GM19351 (cell line): ENCODE measurements around the gene DPY19L1.
"Not testable (repeated sequence)": the region's sequence is repeated elsewhere in the genome, so short reads cannot be mapped to it uniquely, and the experiment has no call there.

Experiments used
- ATAC-seq: cut with Tn5 transposase; IDR thresholded peaks from one replicate; pipeline ENCODE4 v1.9.1; 2021; ENCODE audit warnings: mild to moderate bottlenecking, moderate library complexity; ENCODE audit not compliant: unreplicated experiment

DPY19L1 gene

GRCh38 chr7:35037211-35037525, at the start of gene DPY19L1:
DPY19L1 (minus strand) TSS chr7:35037485; CDS start chr7:35037394, 91 bp downstream.
- peak; percentile 15 for ATAC-seq

DNA sequence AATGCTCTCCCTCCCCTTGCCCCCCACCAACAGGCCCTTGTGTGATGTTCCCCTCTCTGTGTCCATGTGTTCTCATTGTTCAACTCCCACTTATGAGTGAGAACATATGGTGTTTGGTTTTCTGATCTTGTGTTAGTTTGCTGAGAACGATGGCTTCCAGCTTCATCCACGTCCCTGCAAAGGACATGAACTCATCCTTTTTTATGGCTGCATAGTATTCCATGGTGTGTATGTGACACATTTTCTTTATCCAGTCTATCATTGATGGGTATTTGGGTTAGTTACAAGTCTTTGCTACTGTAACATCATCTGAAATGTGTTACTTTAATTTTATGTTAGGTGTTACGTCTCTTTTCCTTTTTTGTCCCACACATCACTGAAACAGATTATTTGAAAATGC, 42.2 kb upstream of the DPY19L1 start:
- not testable (repeated sequence) for ATAC-seq

DNA sequence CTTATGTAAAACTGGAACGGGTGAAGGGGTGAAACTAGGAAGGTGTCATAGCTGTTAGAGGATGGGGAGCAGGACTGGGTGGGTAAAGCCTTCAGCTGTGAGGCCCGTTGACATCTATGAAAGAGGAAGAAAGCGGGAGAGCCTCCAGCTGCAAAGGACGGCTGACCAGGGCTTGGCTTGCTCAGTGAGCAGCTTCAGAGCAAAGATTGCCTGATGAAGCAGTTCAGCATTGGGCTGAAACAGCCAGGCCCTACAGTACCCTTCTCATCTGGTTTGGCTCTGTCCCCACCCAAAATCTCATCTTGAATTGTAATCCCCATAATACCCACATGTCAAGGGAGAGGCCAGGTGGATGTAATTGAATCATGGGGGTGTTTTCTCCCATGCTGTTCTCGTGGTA, 36.7 kb upstream of the DPY19L1 start:
- not testable (repeated sequence) for ATAC-seq

GRCh38 chr7:35072950-35073827, 35.9 kb upstream of the DPY19L1 start:
- ATAC-seq: peak; percentile 56

DNA sequence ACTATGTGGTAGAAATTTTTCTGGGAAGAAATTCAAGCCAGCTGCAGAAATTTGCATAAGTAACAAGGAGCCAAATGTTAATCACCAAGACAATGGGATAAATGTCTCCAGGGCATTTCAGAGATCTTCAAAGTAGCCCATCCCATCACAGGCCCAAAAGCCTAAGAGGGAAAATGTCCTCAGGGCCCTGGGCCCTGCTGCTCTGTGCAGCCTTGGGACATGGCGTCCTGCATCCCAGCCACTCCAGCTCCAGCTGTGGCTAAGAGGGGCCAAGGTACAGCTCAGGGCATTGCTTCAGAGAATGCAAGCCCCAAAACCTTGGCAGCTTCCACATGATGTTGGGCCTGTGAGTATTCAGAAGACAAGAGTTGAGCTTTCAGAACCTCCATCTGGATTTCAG, 31.8 kb upstream of the DPY19L1 start:
- not testable (repeated sequence) for ATAC-seq

DNA sequence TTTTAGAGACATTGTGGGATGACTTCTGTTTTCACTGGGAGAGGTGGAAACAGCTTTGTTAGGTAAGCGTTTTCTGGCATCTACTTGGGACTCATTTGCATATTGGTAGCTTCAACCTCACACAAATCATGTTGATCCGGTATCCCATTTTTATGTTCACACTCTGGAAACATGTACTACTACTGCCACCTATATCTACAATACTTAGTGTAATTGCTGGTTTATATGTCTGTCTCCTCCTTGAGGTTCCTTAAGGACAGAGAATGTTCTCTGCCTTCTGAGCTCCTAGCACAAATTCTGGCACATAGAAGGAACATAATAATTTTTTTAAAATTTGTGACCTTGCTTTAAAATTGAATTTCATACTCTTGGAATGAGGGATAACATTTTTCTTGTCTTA, 28.1 kb upstream of the DPY19L1 start:
- ATAC-seq: not testable (repeated sequence)

GRCh38 chr7:35058571-35058970, 21.3 kb upstream of the DPY19L1 start:
- ATAC-seq: not testable (repeated sequence)

DNA sequence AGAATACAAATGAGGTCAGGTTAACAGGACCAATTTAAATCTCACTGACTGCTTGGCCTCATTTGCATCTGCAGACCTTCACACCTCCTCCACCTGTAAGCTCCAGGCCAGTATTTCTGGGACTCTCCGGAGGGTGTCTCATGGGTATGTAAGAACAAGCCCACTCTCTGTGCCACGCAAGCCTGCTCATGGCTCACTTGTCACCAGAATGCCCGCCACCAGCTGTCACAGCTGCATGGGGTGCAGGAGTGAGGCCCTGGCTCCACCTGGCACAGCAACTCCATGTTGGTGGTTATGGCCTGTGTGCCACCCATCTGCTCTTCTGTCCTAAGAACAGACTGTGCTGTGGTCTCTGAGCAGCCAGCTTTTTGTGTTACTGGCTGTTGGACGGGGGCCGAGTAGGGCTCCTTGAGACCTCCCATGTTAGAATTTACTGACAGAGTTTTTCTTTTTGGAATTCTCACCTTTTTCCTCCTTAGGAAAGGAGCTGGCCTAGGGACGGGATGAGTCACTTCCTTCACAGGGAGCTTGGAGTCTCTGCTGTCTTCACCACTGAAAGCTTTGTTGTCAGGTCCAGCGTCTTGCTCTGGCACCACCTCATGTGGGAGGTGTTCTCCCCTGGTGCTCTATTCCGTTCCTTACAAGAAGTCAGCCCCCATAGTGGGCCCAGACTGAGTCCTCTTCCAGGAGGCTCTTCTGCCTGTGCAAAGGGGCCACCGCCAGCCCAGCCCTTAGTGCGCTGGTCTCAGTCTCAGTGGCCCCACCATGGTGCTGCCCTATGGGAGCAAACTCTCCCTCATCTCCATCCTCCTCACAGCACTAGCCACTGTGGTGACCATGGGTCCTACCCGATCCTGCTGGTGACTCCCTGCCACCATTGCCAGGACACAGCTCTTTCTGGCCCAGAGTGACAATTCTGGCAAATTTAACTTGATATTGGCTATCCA, 20.5 kb upstream of the DPY19L1 start:
- ATAC-seq: not testable (repeated sequence)

- ATAC-seq: not testable (repeated sequence)
Measured at GRCh38 chr7:35055733-35056132, 18.4 kb upstream of the DPY19L1 start.

DNA sequence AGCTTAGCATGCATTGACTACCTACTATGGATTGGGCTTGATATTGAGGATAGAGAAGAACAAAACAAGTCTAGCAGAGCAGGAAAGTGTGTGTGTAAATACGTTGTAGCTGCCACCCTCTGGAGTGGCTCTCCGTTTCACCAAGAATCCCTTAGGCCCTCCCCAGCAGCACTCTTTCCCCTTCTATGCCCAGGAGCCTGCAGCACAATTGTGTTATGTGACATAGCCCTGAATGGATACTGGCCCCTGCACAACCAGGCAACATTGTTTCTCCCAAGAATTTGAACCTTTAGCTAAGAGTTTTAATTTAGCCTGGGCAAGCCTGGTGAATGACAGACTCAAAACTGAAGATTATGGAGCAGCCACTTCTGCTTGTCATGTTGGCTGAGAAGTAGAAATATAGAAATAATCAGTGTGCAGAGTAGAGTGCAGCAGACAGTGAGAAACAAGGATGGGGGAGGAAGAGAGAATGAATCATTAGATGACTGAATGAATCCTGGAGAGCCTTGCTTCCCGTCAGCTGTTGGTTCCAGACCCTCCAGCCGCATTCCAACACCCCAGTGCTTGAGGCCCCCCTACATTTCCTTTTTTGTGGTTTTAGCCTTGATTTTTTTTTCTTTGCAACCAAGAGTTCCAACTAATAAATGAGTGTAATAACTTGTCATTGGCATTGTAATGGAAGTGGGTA, 16.3 kb upstream of the DPY19L1 start:
- ATAC-seq: not testable (repeated sequence)

GRCh38 chr7:35048390-35048789, 11.1 kb upstream of the DPY19L1 start:
- ATAC-seq: not testable (repeated sequence)

- ATAC-seq: not testable (repeated sequence)
Measured at GRCh38 chr7:35047912-35048305, 10.6 kb upstream of the DPY19L1 start.

GRCh38 chr7:35047263-35047911, 10.1 kb upstream of the DPY19L1 start:
- not testable (repeated sequence) for ATAC-seq

DNA sequence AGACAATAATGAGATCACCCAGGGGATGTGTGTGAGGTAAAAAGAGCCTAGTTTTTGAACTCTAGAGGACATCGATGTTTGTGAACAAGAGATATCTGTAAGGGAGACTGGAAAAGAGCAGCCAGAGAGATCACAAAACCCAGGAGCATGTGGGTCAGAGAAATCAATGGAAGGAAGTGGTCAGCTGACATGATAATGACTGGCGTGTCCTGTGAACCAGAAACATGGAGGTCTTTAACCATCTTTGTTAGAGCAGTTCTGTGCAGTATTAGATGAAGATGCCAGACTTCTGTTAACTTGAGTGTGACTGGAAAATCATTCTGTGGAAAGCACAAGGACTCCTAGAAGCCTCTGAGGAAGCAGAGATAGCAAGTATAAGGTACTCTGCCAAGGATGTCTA, 6.0 kb upstream of the DPY19L1 start:
- ATAC-seq: not testable (repeated sequence)

DNA sequence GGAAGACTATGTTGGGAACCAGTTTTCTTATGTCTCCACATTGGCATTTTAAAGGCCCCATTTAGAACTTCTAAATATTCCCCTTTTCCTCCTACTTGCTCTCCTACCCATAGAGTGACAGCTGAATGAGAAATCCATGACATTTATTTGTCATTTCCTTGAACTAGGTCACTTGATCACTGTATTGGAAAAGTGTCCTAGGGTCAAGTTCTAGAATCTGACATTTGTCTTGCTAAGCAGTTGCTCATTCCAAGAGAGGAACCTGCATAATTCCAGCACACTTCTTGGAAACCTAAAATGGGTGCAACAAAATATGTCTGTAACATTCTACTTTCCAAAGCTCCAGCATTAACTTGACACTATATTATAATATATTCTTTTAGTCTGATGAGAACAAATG, 3.6 kb upstream of the DPY19L1 start:
- no peak for ATAC-seq

GRCh38 chr7:35039343-35039742, 2.1 kb upstream of the DPY19L1 start:
- ATAC-seq: no peak

DNA sequence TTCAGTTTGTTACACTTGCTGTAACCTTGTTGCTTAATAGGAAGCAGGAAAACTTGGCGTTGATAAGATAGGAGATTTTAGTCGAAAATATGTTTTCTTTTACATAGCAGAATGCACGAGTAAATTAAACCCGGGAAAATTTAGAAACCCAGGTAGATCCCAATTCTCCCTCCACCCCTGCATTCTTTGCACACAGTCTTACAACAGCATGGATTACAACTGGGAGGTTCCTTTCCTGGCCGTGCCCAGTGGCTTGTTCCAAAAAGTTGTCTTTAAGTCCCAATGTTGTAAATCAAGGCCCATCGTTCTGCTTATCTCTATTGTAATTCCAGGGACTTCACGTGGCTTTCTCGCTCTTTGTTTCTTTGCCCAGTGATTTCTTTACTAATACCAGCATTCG, 1.1 kb upstream of the DPY19L1 start:
- no peak for ATAC-seq

GRCh38 chr7:35037526-35038341, 449 bp upstream of the DPY19L1 start:
- ATAC-seq: peak; percentile 70

DNA sequence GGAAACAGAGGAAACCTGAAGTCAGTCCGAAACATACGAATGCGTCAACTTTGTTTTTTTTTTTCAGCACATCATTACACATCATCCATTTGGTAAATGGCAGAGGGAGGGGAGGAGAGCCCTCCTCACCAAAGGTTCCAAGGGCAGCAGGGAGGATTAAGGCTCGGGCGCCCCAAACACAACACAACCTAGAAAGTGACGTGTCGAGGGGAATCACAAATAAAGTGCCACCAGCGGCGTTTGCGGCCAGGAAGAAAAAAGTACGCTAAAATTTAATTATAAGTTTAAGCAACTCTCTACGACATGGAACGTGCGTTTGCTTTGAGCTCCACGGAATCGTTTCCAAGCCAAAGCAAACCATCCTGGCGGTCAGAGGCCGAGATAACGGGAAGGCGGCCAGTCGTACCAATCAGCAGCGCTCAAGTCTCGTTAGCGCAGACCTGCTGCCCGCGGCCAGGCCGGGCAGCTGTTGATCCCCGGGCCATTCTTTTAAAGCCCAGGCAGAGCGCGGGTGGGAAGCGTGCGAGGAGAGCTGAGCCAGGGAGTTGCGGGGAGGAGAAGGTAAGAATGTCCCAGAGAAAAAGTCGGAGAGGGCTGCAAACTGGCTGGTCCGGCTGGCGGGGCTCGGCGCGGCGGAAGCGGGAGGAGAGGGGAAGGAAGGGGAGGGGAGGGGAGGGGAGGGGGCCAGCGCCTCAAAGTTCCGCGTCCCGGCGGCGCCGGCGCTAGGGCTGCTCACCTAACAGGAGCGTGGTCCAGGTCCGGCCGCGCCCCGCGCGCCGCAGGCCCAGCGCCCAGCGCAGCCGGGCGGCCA, 719 bp downstream of the DPY19L1 start:
- peak; percentile 5 for ATAC-seq
